ENCODE data around the gene KCNF1.
"Not testable (repeated sequence)": the region's sequence is repeated elsewhere in the genome, so short reads cannot be mapped to it uniquely, and the experiment has no call there.

Gene KCNF1

DNA sequence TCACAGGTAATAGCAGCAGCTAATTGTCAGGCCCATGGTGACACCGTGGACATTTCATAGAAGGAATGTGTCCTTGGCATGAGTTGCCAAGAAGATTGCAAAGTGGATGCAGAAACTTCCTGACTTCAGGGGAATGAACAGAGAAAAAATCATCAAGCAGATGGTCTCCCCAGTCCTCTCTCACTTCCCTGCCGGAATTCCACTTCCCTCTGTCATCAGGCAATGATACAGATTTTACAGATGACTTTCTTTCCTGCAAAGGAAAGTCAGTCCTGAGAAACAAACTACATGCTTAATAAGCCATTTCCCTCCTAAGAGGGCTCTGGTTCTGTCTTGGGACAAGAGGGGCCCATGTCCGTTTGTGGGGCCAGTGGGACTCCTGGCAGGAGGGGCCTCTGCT lies 45.7 kb downstream of the KCNF1 start:
- H3K4me1 ChIP-seq: no peaks in the 10 kb centered on the region
- H3K9me3 ChIP-seq: peaks cover 4% of the 10 kb centered on the region; the same call in 1 of the 2 replicates
- H3K36me3 ChIP-seq (replicated peaks): no peaks in the 10 kb centered on the region
- no peaks in the 10 kb centered on the region for H3K27me3 ChIP-seq (ENCODE audit: low read depth)
- in situ Hi-C loops (cut with MboI; ENCODE audit: low sequenced_read_pairs): no loop called here
- DNase-seq (ENCODE audit: low spot score in 2 of 2): no peak
- no peak overlapping the region for H3K4me3 ChIP-seq

DNA sequence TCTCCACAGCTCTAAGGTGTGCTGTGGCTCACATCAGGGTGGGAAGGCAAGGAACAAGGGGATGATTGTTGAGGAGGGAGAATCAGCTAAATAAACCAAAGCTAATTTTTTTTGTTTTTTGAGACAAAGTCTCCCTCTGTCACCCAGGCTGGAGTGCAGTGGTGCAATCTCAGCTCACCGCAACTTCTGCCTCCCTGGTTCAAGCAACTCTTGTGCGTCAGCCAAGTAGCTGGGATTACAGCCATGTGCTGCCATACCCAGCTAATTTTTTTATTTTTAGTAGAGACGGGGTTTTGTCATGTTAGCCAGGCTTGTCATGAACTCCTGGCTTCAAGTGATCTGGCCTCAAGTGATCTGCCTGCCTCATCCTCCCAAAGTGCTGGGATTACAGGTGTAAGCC lies 46.7 kb downstream of the KCNF1 start:
- in situ Hi-C loops (cut with MboI; ENCODE audit: low sequenced_read_pairs); H3K4me1 ChIP-seq; H3K36me3 ChIP-seq (replicated peaks); H3K4me3 ChIP-seq; H3K27me3 ChIP-seq (ENCODE audit: low read depth); DNase-seq (ENCODE audit: low spot score in 2 of 2); H3K9me3 ChIP-seq: not testable (repeated sequence)

GRCh38 chr2:10960606-10961489 lies 49.1 kb downstream of the KCNF1 start:
- Histone ChIP-seq H3K9me3 (no peaks in the 10 kb centered on the region), H3K4me1 (no peaks in the 10 kb centered on the region), H3K4me3 (no peak overlapping the region), H3K27me3 (ENCODE audit: low read depth) (peaks cover 6% of the 10 kb centered on the region), H3K36me3 (replicated peaks) (no peaks in the 10 kb centered on the region)
- in situ Hi-C loops (cut with MboI; ENCODE audit: low sequenced_read_pairs): no loop called here
- DNase-seq (ENCODE audit: low spot score in 2 of 2): no peak

DNA sequence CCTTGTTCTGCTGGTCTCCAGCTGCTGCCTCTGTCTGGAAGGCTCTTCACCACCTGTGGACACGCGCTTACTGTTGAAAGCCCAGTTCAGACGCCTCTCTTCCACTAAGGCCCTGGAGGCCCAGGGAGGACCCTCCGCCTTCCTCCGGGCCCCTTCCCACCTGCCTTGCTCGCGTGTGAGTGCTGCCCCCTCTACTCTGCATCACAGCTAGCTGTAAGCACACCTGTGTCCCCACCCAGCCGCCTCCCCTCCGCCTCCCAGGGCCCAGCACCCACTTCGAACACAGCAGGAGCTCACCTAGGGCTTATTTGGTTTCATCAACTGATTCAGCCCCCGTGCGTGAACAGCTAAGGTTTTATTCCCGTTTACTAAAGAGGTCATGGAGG lies 49.7 kb downstream of the KCNF1 start:
- peaks cover 6% of the 10 kb centered on the region for H3K27me3 ChIP-seq (ENCODE audit: low read depth)
- DNase-seq (ENCODE audit: low spot score in 2 of 2): no peak
- H3K4me3 ChIP-seq: no peak overlapping the region
- no peaks in the 10 kb centered on the region for H3K4me1 ChIP-seq
- in situ Hi-C loops (cut with MboI; ENCODE audit: low sequenced_read_pairs): no loop called here
- H3K9me3 ChIP-seq: no peaks in the 10 kb centered on the region
- no peaks in the 10 kb centered on the region for H3K36me3 ChIP-seq (replicated peaks)

DNA sequence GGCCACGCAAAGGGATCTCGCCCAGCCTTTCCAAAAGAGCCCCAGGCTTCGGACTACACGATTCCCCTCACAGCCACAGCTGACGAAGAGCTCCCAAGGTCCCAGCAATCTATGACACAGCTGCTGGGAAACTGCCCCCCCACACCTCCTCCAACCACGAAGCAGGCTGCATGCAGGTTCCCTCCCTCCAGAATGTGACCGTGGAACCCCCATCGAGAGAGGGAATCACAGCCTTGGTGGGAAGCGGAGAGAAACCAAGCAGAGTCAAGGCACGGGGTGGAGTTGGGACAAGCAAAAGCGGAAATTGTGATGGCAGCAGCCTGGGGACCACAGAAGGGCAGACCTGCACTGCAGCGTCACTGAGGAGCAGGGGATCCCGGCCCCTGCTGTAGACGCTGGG lies 50.3 kb downstream of the KCNF1 start:
- in situ Hi-C loops (cut with MboI; ENCODE audit: low sequenced_read_pairs): no loop called here
- H3K36me3 ChIP-seq (replicated peaks): no peaks in the 10 kb centered on the region
- H3K27me3 ChIP-seq (ENCODE audit: low read depth): peaks cover 6% of the 10 kb centered on the region

GRCh38 chr2:10963155-10963554 lies 51.4 kb downstream of the KCNF1 start:
- no peaks in the 10 kb centered on the region for H3K4me1 ChIP-seq
- no peaks in the 10 kb centered on the region for H3K9me3 ChIP-seq
- no peak for DNase-seq (ENCODE audit: low spot score in 2 of 2)
- H3K4me3 ChIP-seq: no peak overlapping the region
- in situ Hi-C loops (cut with MboI; ENCODE audit: low sequenced_read_pairs): no loop called here
- H3K36me3 ChIP-seq (replicated peaks): no peaks in the 10 kb centered on the region
- H3K27me3 ChIP-seq (ENCODE audit: low read depth): peaks cover 6% of the 10 kb centered on the region

More for the DNA sequence above, 50.3 kb downstream of the KCNF1 start:
- H3K4me1 ChIP-seq: no peaks in the 10 kb centered on the region
- no peak for DNase-seq (ENCODE audit: low spot score in 2 of 2)
- no peak overlapping the region for H3K4me3 ChIP-seq
- H3K9me3 ChIP-seq: no peaks in the 10 kb centered on the region

Data from HAP-1 (cell line).